Endothelial cell of umbilical vein (primary cell): ENCODE data around the gene GAL3ST1. TPM values are rescaled to one million over a fixed set of nuclear protein-coding genes. Genes with fewer than 3 reads are reported as not detected.

Experiments
- BruUV-seq: library from RNA; stranded (reverse); fragments of 400-500 nt; replicated peaks from 2 replicates; lab custom pipeline; 2021; lab: Mats Ljungman, UMichigan
- CTCF ChIA-PET: fragments of 300-600, 350-600 bp; sonication (Branson Sonifier 250); formaldehyde crosslinking; loops from one replicate; lab custom pipeline; 2021; ENCODE audit warnings: antibody characterized with exemption, inconsistent platforms; lab: Charles Lee
- POLR2A ChIA-PET: fragments of 300-600, 350-600 bp; sonication (Branson Sonifier 250); formaldehyde crosslinking; loops from one replicate; lab custom pipeline; 2021; ENCODE audit warnings: antibody characterized with exemption, inconsistent platforms; lab: Charles Lee
- DNase-seq: peaks from one replicate; pipeline ENCODE4 v3.0.0-alpha.2; 2011; ENCODE audit warnings: low read depth, low spot score
- FAIRE-seq: peaks from 2 replicates; lab custom pipeline; 2011; peaks lifted over from hg19 to GRCh38; lab: Jason Lieb, UNC
- H2AFZ ChIP-seq: 2 replicates; pipeline ENCODE4 v1.6.0; 2012; ENCODE audit warnings: low read depth, low read length, control low read depth, inconsistent platforms
- H3K27ac ChIP-seq: 2 replicates; pipeline ENCODE4 v1.5.1; 2011; ENCODE audit warnings: low read depth, mild to moderate bottlenecking, control low read depth, low read length, moderate library complexity; ENCODE audit not compliant: insufficient read depth
- H3K27me3 ChIP-seq, 2 experiments: 2 replicates each; pipeline versions ENCODE4 v1.6.0 to v1.6.1; 2011; ENCODE audit warnings: low read length in 2 of 2, mixed read lengths in 1 of 2; ENCODE audit not compliant: control insufficient read depth in 2 of 2, insufficient read depth in 2 of 2
- H3K36me3 ChIP-seq, 2 experiments: 2 replicates in 1 of 2; 3 replicates in 1 of 2; pipeline ENCODE4 v1.5.1; 2011; ENCODE audit warnings: low read length in 2 of 2, mild to moderate bottlenecking in 1 of 2, moderate library complexity in 1 of 2; ENCODE audit not compliant: control insufficient read depth in 2 of 2, insufficient read depth in 2 of 2; ENCODE audit errors: extremely low read depth in 1 of 2
- H3K4me1 ChIP-seq: 3 replicates; pipeline ENCODE4 v1.5.1; 2011; ENCODE audit warnings: mild to moderate bottlenecking, low read length; ENCODE audit not compliant: control insufficient read depth, insufficient read depth; ENCODE audit errors: extremely low read depth
- H3K4me2 ChIP-seq: 2 replicates; pipeline ENCODE4 v1.6.1; 2011; ENCODE audit warnings: low read length, control low read depth, mixed read lengths; ENCODE audit not compliant: insufficient read depth
- H3K4me3 ChIP-seq, 3 experiments: fragments of 200-600 bp in 1 of 3; sonication (generic), shearing (Covaris generic) in 1 of 3; replicated peaks in 1 of 3; 2 replicates each; pipeline ENCODE4 v1.5.1; 2011 to 2016; ENCODE audit warnings: control low read depth in 3 of 3, low read length in 3 of 3, mild to moderate bottlenecking in 2 of 3, inconsistent platforms in 1 of 3, low read depth in 1 of 3, moderate library complexity in 1 of 3; ENCODE audit not compliant: insufficient read depth in 1 of 3
- H3K79me2 ChIP-seq: 2 replicates; pipeline ENCODE4 v1.6.0; 2012; ENCODE audit warnings: low read length, inconsistent platforms; ENCODE audit not compliant: control insufficient read depth, insufficient read depth
- H3K9ac ChIP-seq: replicated peaks from 2 replicates; pipeline ENCODE3; 2011; ENCODE audit warnings: low read length, control low read depth; ENCODE audit not compliant: insufficient read depth; ENCODE audit errors: extremely low read depth
- H3K9me1 ChIP-seq: replicated peaks from 3 replicates; pipeline ENCODE4 v1.6.0; 2011; ENCODE audit warnings: mild to moderate bottlenecking, low read length; ENCODE audit not compliant: control insufficient read depth, insufficient read depth; ENCODE audit errors: extremely low read depth
- H3K9me3 ChIP-seq: replicated peaks from 2 replicates; pipeline ENCODE4 v1.5.1; 2012; ENCODE audit warnings: low read length, inconsistent platforms; ENCODE audit not compliant: control insufficient read depth, insufficient read depth
- H4K20me1 ChIP-seq: replicated peaks from 2 replicates; pipeline ENCODE3; 2011; ENCODE audit warnings: mild to moderate bottlenecking, low read length; ENCODE audit not compliant: control insufficient read depth, insufficient read depth; ENCODE audit errors: extremely low read depth
- FOS ChIP-seq: IDR thresholded peaks from 2 replicates; pipeline ENCODE4 v1.6.1; 2011; ENCODE audit warnings: mild to moderate bottlenecking, low read length, moderate library complexity, borderline replicate concordance; ENCODE audit not compliant: insufficient read depth
- dilution Hi-C: fragments of 300-500 bp; cut with MboI; formaldehyde crosslinking; loops from one replicate; pipeline ENCODE4 v1.15.0; 2019; ENCODE audit warnings: low sequenced_read_pairs; ENCODE audit not compliant: extremely low pct_ligation_motif_present
- intact Hi-C: fragments of 100-400 bp; cut with micrococcal nuclease; formaldehyde crosslinking; loops from one replicate; pipeline ENCODE4 v1.10.0; 2022
- polyA plus RNA-seq, 4 experiments: library from polyadenylated mRNA; depleted of rRNA in 3 of 4; stranded (reverse) in 3 of 4; unstranded in 1 of 4; fragments of >200 nt; gene quantifications; 2 replicates each; pipeline versions ENCODE4 v1.2.1 to v1.2.3, GENCODE V29; 2011 to 2012; ENCODE audit warnings: missing spikeins in 1 of 4
- total RNA-seq: library from RNA; stranded (reverse); gene quantifications from 2 replicates; pipeline ENCODE4 v1.2.3, GENCODE V29; 2021
- TF ChIP-seq, protein P1 (sequence below), 2 donors: IDR thresholded peaks; 1 replicate in 1 of 2; 2 replicates in 1 of 2; pipeline ENCODE4 v1.5.1; 2011; ENCODE audit warnings: low read length in 2 of 2, mild to moderate bottlenecking in 2 of 2, moderate library complexity in 2 of 2, control low read depth in 1 of 2, inconsistent platforms in 1 of 2, low read depth in 1 of 2; ENCODE audit not compliant: insufficient read depth in 1 of 2; ENCODE audit errors: extremely low read depth in 1 of 2
- TF ChIP-seq, protein P2 (sequence below): IDR thresholded peaks from 2 replicates; pipeline ENCODE4 v1.6.1; 2011; ENCODE audit not compliant: insufficient read depth, insufficient read length

The GAL3ST1 gene
- total and polyA plus RNA-seq, 2 donors (not counting 3 experiments of a cell fraction or from before 2014, with no cell fraction given): not detected

DNA sequence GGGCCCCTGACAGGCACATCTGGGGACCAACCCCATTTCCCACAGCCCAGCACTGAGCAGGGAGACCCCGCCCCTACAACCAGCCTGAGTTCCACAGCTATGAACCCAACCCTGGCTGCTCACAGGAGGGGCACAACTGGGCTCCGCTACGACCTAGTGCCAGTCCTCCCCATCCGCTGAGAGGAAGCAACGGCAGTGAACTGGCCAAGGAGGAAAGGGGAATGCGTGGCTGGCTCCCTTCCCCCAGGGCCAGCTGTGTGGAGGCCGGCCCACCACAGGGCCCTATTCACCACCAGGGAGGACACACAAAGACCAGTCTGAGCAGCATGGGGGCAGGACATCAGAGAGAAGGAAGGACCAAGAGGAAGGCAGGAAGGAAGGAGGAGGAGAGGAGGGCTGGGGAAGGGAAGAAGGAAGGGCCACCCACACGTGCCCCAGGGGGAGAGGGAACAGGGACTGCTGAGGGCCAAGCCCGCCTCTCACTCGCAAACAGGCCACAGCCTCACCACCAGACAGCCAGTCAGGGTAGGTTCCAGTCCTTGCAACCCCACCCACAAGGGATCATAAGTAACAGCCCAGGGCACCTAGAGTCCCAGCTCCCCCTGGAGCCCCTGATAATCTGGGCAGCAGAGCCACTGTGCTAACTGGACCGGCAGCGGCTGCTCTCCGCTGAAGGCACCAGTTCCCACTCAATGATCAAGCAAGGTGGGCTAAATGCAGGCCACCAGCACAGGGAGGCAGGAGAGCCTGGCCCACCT lies 8.5 kb upstream of the GAL3ST1 start:
- CTCF ChIA-PET: interaction anchor here (1.1 to 1.8 kb wide), 3 partner anchors 18 to 52 kb away, joined by 3 to 7 read pairs (median 3); no protein-coding TSS in a partner anchor
- DNase-seq (peak; percentile 54), FAIRE-seq (peak; percentile 55)
- Histone ChIP-seq H3K9me1 (no peaks in the 10 kb centered on the region), H3K36me3 (peaks cover 27 to 68% of the 10 kb centered on the region in 2 experiments), H3K4me2 (no peak overlapping the region), H3K27me3 (no peaks in the 10 kb centered on the region), H2AFZ (no peak overlapping the region), H3K9ac (no peak overlapping the region), H3K4me1 (peaks cover 17% of the 10 kb centered on the region), H3K9me3 (no peaks in the 10 kb centered on the region), H4K20me1 (no peaks in the 10 kb centered on the region), H3K4me3 (no peak overlapping the region), H3K27ac (peak overlapping the region; percentile 6), H3K79me2 (no peaks in the 10 kb centered on the region)
- no TSS peak for BruUV-seq
- POLR2A ChIA-PET: interaction anchor here (0.6 kb wide), 1 partner anchor 639 kb away, joined by 3 read pairs; no protein-coding TSS in a partner anchor
- TF ChIP-seq, protein P1, sequence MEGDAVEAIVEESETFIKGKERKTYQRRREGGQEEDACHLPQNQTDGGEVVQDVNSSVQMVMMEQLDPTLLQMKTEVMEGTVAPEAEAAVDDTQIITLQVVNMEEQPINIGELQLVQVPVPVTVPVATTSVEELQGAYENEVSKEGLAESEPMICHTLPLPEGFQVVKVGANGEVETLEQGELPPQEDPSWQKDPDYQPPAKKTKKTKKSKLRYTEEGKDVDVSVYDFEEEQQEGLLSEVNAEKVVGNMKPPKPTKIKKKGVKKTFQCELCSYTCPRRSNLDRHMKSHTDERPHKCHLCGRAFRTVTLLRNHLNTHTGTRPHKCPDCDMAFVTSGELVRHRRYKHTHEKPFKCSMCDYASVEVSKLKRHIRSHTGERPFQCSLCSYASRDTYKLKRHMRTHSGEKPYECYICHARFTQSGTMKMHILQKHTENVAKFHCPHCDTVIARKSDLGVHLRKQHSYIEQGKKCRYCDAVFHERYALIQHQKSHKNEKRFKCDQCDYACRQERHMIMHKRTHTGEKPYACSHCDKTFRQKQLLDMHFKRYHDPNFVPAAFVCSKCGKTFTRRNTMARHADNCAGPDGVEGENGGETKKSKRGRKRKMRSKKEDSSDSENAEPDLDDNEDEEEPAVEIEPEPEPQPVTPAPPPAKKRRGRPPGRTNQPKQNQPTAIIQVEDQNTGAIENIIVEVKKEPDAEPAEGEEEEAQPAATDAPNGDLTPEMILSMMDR (IDR thresholded peaks at IDR 0.05; ENCODE audit: extremely low read depth in 1 of 2, insufficient read depth in 1 of 2, low read depth in 1 of 2, low read length in 2 of 2): no peak
- TF ChIP-seq, protein P2, sequence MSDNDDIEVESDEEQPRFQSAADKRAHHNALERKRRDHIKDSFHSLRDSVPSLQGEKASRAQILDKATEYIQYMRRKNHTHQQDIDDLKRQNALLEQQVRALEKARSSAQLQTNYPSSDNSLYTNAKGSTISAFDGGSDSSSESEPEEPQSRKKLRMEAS: no peak
- TF ChIP-seq FOS: no peak
- intact Hi-C loops (no loop called here), dilution Hi-C loops (no loop called here)
